Neural crest cell (in vitro differentiated cells): Measurements from ENCODE around the gene GRXCR2. TPM values are rescaled to one million over a fixed set of nuclear protein-coding genes. Genes with fewer than 3 reads are reported as not detected.

Experiments
- DNase-seq: peaks from one replicate; pipeline ENCODE4 v3.0.0; 2021; ENCODE audit warnings: low read depth, mixed read lengths, low spot score
- H3K27ac Mint-ChIP-seq: one replicate; pipeline ENCODE4 v1.8.0; 2021; ENCODE audit warnings: mild to moderate bottlenecking, mixed read lengths; ENCODE audit not compliant: unreplicated experiment
- H3K27me3 Mint-ChIP-seq: 2 replicates; pipeline ENCODE4 v1.8.0; 2021; ENCODE audit warnings: low read depth, mild to moderate bottlenecking, mixed read lengths
- H3K36me3 Mint-ChIP-seq: 2 replicates; pipeline ENCODE4 v1.8.0; 2021; ENCODE audit warnings: low read depth, mild to moderate bottlenecking, mixed read lengths
- H3K4me1 Mint-ChIP-seq: 2 replicates; pipeline ENCODE4 v1.8.0; 2021; ENCODE audit warnings: mixed read lengths
- H3K4me3 Mint-ChIP-seq: one replicate; pipeline ENCODE4 v1.8.0; 2021; ENCODE audit warnings: mild to moderate bottlenecking, mixed read lengths
- H3K9me3 Mint-ChIP-seq: 2 replicates; pipeline ENCODE4 v1.8.0; 2021; ENCODE audit warnings: mixed read lengths
- CTCF ChIP-seq: fragments of 200-600 bp; sonication (generic); conservative IDR thresholded peaks from 2 replicates; pipeline ENCODE4 v1.5.0; 2021; ENCODE audit warnings: antibody characterized with exemption, mild to moderate bottlenecking
- total RNA-seq: library from RNA; stranded (reverse); gene quantifications from 2 replicates; pipeline ENCODE4 v1.2.1, GENCODE V29; 2021

GRXCR2 gene
- total RNA-seq, 1 donor from 2014 or later: not detected

GRCh38 chr5:145887976-145888574 lies 15.3 kb upstream of the GRXCR2 start:
- Mint-ChIP-seq H3K4me3 (no peak overlapping the region), H3K27ac (no peak overlapping the region), H3K9me3 (peaks cover 12% of the 10 kb centered on the region), H3K4me1 (peaks cover 4% of the 10 kb centered on the region), H3K27me3 (no peaks in the 10 kb centered on the region), H3K36me3 (peaks cover 8% of the 10 kb centered on the region)
- peak; percentile 76 for TF ChIP-seq CTCF
- DNase-seq: peak; percentile 26

DNA sequence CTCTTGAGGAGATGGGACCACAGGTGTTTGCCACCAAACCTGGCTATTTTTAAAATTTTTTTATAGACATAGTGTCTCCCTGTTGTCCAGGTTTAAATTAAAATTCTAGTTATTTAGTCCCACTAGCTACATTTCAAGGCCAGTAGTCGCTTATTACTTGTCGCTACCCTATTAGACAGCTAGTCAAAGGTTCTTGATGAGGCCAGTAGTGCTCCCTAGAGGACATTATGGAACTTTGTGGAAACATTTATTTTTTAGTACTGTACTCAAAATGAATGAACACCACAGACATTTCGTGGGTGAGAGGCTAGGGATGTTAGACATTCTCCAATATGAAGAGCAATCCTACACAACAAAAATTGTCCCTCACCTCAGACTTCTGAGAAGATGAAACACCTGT lies 14.4 kb upstream of the GRXCR2 start:
- Mint-ChIP-seq H3K36me3 (peaks cover 10% of the 10 kb centered on the region), H3K9me3 (peaks cover 12% of the 10 kb centered on the region), H3K27me3 (no peaks in the 10 kb centered on the region), H3K27ac (no peak overlapping the region), H3K4me3 (no peak overlapping the region), H3K4me1 (peaks cover 4% of the 10 kb centered on the region)
- no peak for DNase-seq
- peak; percentile 20 for TF ChIP-seq CTCF

DNA sequence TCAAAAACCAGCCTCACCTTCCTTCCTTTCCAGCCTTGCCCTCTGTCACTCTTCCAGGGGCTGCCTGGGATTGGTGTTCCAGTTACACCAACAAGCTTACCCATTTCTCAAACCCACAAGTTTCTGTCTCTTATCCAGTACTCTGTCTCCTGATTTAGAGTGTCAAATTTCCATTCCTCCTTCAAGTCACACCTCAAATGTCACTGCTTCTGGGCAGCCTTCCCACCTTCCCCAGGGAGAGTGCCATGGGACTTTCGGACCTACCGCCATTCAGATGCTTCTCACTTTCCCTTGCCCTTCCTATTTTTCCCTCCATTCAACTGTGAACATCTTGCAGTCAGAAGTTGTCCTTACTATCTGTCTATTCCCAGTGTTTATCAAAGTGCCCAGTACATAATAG lies 2.0 kb upstream of the GRXCR2 start:
- DNase-seq: no peak
- TF ChIP-seq CTCF: no peak
- H3K9me3 Mint-ChIP-seq: peaks cover 3% of the 10 kb centered on the region

DNA sequence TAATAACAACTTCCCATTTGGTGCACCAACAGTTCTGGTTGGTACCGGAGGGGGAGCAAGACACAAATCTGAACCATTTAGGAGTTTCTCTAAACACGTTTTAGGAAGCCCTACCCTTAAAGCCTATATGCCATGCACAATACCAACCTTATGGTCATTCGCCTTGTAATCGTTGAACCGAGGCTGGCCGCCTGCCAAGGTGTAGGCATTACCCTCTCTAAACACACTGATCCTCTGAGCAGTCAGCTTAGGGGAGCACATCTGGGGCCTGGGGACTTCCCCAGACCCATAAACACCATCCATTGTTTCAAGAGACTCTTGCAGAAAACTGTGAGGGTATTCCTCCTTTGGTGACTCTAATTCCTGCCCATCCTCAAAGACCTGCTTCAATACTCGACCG lies 328 bp downstream of the GRXCR2 start:
- peaks cover 3% of the 10 kb centered on the region for H3K9me3 Mint-ChIP-seq
- DNase-seq: no peak
- no peaks in the 10 kb centered on the region for H3K36me3 Mint-ChIP-seq
- H3K27me3 Mint-ChIP-seq: no peaks in the 10 kb centered on the region
- no peak for TF ChIP-seq CTCF
- H3K4me3 Mint-ChIP-seq: no peak overlapping the region
- no peaks in the 10 kb centered on the region for H3K4me1 Mint-ChIP-seq
- H3K27ac Mint-ChIP-seq: no peak overlapping the region

More for the DNA sequence above, 2.0 kb upstream of the GRXCR2 start:
- no peak overlapping the region for H3K27ac Mint-ChIP-seq
- H3K27me3 Mint-ChIP-seq: no peaks in the 10 kb centered on the region
- no peaks in the 10 kb centered on the region for H3K4me1 Mint-ChIP-seq
- no peaks in the 10 kb centered on the region for H3K36me3 Mint-ChIP-seq
- H3K4me3 Mint-ChIP-seq: no peak overlapping the region

DNA sequence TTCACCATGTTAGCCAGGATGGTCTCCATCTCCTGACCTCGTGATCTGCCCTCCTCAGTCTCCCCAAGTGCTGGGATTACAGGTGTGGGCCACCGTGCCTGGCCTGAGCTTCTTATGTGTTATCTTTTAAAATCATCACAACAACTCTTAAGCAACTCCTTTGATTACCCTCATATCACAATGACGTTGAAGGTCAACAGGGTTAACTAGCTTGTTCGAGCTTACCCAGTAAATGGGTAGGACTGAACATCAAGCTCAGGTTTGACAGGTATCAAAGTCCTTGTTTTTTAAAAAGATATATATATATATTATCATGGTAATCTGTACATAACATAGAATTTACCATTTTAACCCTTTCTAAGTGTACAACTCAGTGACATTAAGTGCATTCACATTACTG lies 3.1 kb downstream of the GRXCR2 start:
- H3K27me3 Mint-ChIP-seq: no peaks in the 10 kb centered on the region

More for the DNA sequence above, 3.1 kb downstream of the GRXCR2 start:
- TF ChIP-seq CTCF: no peak
- no peak for DNase-seq
- H3K9me3 Mint-ChIP-seq: peaks cover 3% of the 10 kb centered on the region
- H3K4me1 Mint-ChIP-seq: no peaks in the 10 kb centered on the region
- no peak overlapping the region for H3K27ac Mint-ChIP-seq
- no peaks in the 10 kb centered on the region for H3K36me3 Mint-ChIP-seq
- H3K4me3 Mint-ChIP-seq: no peak overlapping the region
